Loucy (cell line): ENCODE measurements around the gene MBTD1.
A peak's percentile ranks its signal among the peaks of the same experiment; 100 is the strongest.

Experiments
- CTCF ChIP-seq: fragments of 200-600 bp; sonication (generic); conservative IDR thresholded peaks from 2 replicates; pipeline ENCODE4 v1.5.1; 2014; ENCODE audit warnings: mild to moderate bottlenecking, antibody characterized with exemption, low read length
- EZH2phosphoT487 ChIP-seq: fragments of 200-600 bp; IDR thresholded peaks from 2 replicates; pipeline ENCODE4 v1.6.1; 2018; ENCODE audit warnings: antibody characterized with exemption, mild to moderate bottlenecking, moderate library complexity, borderline replicate concordance

- TF ChIP-seq CTCF (peak; percentile 83), EZH2phosphoT487 (no peak)
Measured at GRCh38 chr17:51298508-51299371, 38.9 kb upstream of the MBTD1 start.
